ENCODE data around the gene AARS2. TPM values are rescaled to one million over a fixed set of nuclear protein-coding genes. Genes with fewer than 3 reads are reported as not detected.
"Not testable (repeated sequence)": the region's sequence is repeated elsewhere in the genome, so short reads cannot be mapped to it uniquely, and the experiment has no call there.

AARS2 gene
- total RNA-seq, 6 donors from 2014 or later = 11.1 to 23.0 (median 12.0) TPM

DNA sequence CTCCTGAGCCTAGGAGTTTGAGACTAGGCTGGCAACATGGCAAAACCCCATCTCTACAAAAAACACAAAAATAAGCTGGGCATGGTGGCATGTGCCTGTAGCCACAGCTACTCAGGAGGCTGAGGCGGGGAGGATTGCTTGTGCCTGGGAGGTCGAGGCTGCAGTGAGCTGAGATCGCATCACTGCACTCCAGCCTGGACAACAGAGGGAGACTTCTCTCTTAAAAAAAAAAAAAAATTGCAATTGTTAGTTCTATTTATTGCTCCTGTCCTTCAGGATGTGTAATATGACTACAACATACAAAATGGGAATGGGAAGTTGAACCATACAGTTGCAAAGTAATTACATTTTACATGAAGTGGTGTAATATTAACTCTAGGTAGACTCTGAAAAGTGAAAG is 8.1 kb upstream of the AARS2 start:
- Histone ChIP-seq H3K4me1 (no peaks in the 10 kb centered on the region), H3K36me3 (no peaks in the 10 kb centered on the region), H3K27me3 (no peaks in the 10 kb centered on the region), H3K9me3 (no peaks in the 10 kb centered on the region), H3K4me3 (no peak overlapping the region), H3K27ac (no peak overlapping the region)
- DNase-seq (no peak), ATAC-seq (ENCODE audit: low FRiP score in 2 of 2) (no peak)
- no peak for TF ChIP-seq POLR2AphosphoS5 (IDR thresholded peaks at IDR 0.05)
- TF ChIP-seq EP300 (IDR thresholded peaks at IDR 0.05) = no peak
- TF ChIP-seq, protein P1, sequence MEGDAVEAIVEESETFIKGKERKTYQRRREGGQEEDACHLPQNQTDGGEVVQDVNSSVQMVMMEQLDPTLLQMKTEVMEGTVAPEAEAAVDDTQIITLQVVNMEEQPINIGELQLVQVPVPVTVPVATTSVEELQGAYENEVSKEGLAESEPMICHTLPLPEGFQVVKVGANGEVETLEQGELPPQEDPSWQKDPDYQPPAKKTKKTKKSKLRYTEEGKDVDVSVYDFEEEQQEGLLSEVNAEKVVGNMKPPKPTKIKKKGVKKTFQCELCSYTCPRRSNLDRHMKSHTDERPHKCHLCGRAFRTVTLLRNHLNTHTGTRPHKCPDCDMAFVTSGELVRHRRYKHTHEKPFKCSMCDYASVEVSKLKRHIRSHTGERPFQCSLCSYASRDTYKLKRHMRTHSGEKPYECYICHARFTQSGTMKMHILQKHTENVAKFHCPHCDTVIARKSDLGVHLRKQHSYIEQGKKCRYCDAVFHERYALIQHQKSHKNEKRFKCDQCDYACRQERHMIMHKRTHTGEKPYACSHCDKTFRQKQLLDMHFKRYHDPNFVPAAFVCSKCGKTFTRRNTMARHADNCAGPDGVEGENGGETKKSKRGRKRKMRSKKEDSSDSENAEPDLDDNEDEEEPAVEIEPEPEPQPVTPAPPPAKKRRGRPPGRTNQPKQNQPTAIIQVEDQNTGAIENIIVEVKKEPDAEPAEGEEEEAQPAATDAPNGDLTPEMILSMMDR (IDR thresholded peaks at IDR 0.05) = no peak
- TF ChIP-seq POLR2A (IDR thresholded peaks at IDR 0.05) = no peak
- WGBS, 2 donors = 76 to 94% methylated on average over 3 of the region's 3 CpGs

DNA sequence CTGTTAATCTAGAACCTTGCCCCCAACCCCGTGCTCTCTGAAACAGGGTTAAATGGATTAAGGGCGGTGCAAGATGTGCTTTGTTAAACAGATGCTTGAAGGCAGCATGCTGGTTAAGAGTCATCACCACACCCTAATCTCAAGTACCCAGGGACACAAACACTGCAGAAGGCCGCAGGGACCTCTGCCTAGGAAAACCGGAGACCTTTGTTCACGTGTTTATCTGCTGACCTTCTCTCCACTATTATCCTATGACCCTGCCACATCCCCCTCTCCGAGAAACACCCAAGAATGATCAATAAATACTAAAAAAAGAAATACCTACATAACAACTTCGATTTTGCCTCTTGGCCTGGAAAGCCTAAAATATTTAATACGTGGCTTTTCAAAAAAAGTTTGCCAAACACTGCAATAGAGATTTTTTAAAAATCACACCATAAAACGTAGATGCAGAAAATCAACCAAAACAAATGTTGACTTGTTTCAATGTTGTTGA is 4.0 kb upstream of the AARS2 start:
- H3K4me3 ChIP-seq; ATAC-seq (ENCODE audit: low FRiP score in 2 of 2); H3K9me3 ChIP-seq; DNase-seq; H3K27ac ChIP-seq; H3K4me1 ChIP-seq; H3K27me3 ChIP-seq; H3K36me3 ChIP-seq: not testable (repeated sequence)
- WGBS, 2 donors = 68 to 71% methylated on average over 9 of the region's 9 CpGs

DNA sequence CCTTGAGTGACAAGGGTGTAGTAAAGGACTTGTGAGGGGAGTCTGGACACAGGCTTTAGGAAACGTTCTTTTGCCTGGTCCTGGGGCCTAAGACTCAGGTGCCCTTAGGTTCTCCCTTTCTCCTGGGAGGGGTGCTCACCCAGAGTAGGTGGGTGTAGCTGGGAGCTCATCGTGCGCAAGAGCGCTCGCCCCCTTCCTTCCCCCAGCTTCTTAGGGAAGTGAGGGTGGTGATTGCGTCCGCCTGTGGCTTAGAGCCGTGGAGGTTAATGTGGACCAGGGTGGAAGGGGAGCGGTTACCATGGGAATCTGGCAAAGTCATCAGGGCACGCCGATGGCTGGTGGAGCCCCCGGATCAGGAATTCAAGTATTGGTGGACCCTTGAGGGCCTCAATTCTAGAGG is 3.3 kb upstream of the AARS2 start:
- Histone ChIP-seq H3K4me1 (peaks cover 6 to 13% (median 12%) of the 10 kb centered on the region in 4 donors), H3K27ac (no peak overlapping the region), H3K36me3 (peaks cover 0 to 2% (median 0%) of the 10 kb centered on the region in 4 donors), H3K4me3 (no peak overlapping the region), H3K9me3 (no peaks in the 10 kb centered on the region), H3K27me3 (no peaks in the 10 kb centered on the region)
- DNase-seq (no peak), ATAC-seq (ENCODE audit: low FRiP score in 2 of 2) (no peak)
- no peak for TF ChIP-seq POLR2AphosphoS5 (IDR thresholded peaks at IDR 0.05)
- TF ChIP-seq POLR2A (IDR thresholded peaks at IDR 0.05) = no peak
- TF ChIP-seq, protein P1 (IDR thresholded peaks at IDR 0.05) = no peak
- TF ChIP-seq EP300 (IDR thresholded peaks at IDR 0.05) = no peak
- 64 to 72% methylated on average over 12 of the region's 12 CpGs for WGBS, 2 donors

DNA sequence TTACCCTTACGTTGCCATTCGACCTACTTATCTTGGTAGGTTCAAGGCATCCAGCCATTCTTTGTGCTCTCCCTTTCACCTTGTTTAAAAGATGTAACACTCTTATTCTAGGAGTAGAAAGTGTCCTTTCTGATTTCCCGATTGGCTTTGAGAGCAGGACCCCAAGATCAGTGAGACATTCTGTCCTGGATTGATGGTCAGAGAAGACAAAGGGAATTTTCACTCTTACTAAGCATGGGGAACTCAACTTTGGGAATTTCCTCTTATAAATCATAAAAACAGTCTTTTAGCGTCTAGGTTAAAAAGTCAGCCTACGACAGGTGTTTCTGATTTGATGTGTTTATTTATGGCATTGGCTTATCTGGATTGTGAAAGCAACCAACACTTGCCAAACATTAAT is 2.8 kb upstream of the AARS2 start:
- WGBS, 2 donors = 65 to 78% methylated on average over 5 of the region's 5 CpGs
- Histone ChIP-seq H3K27ac (no peak overlapping the region), H3K36me3 (peaks cover 1 to 7% (median 4%) of the 10 kb centered on the region in 4 donors), H3K4me3 (no peak overlapping the region), H3K27me3 (no peaks in the 10 kb centered on the region), H3K9me3 (no peaks in the 10 kb centered on the region), H3K4me1 (peaks cover 6 to 13% (median 12%) of the 10 kb centered on the region in 4 donors)
- TF ChIP-seq, protein P1 (IDR thresholded peaks at IDR 0.05) = no peak
- TF ChIP-seq POLR2A (IDR thresholded peaks at IDR 0.05) (no peak), EP300 (IDR thresholded peaks at IDR 0.05) (no peak), POLR2AphosphoS5 (IDR thresholded peaks at IDR 0.05) (no peak)
- ATAC-seq (ENCODE audit: low FRiP score in 2 of 2) = no peak
- DNase-seq = no peak

DNA sequence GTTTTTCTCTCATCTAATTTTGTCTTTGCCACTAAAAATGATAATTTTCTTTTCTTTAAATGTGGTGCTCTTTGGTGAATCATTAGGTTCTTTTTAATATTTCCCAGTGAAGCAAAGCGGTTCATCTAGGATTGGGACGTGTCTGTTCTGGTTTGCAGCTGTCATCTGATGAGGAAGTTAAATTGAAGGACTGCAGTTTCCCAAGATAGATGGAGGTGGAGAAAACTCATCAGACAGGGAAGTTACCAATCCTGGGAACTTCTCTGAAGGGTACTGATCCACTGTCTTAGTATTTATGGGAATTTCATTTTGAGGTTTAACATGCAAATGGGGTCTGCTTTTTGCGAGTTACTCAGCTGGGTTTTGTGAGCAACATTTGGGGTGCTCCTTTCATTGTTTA is 2.4 kb upstream of the AARS2 start:
- peaks cover 6 to 13% (median 12%) of the 10 kb centered on the region in 4 donors for H3K4me1 ChIP-seq
- no peak overlapping the region for H3K4me3 ChIP-seq
- H3K9me3 ChIP-seq = no peaks in the 10 kb centered on the region
- DNase-seq = no peak
- WGBS, 2 donors = 59 to 75% methylated on average over 3 of the region's 3 CpGs
- H3K36me3 ChIP-seq = peaks cover 3 to 11% (median 8%) of the 10 kb centered on the region in 4 donors
- peak in 1 of 2 donors; percentile 25 for ATAC-seq (ENCODE audit: low FRiP score in 2 of 2)
- TF ChIP-seq, protein P1 (IDR thresholded peaks at IDR 0.05) = no peak
- no peak for TF ChIP-seq POLR2AphosphoS5 (IDR thresholded peaks at IDR 0.05)
- TF ChIP-seq EP300 (IDR thresholded peaks at IDR 0.05) = no peak
- no peak for TF ChIP-seq POLR2A (IDR thresholded peaks at IDR 0.05)
- H3K27ac ChIP-seq = no peak overlapping the region
- H3K27me3 ChIP-seq = no peaks in the 10 kb centered on the region

DNA sequence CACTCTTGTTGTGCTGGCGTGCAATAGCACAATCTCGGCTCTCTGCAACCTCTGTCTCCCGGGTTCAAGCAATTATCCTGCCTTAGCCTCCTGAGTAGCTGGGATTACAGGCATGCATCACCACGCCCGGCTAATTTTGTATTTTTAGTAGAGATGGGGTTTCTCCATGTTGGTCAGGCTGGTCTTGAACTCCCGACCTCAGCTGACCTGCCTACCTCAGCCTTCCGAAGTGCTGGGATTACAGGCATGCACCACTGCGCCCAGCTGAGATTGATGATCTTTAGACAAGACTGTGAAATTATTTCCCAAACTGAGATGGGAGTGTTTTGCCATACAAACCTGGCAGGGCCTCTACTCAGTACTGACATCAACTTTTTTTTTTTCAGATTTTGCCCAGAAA is 1.5 kb upstream of the AARS2 start:
- H3K36me3 ChIP-seq = peaks cover 8 to 20% (median 16%) of the 10 kb centered on the region in 4 donors
- peaks cover 6 to 13% (median 12%) of the 10 kb centered on the region in 4 donors for H3K4me1 ChIP-seq
- H3K27ac ChIP-seq; H3K4me3 ChIP-seq; H3K9me3 ChIP-seq; ATAC-seq (ENCODE audit: low FRiP score in 2 of 2); H3K27me3 ChIP-seq; DNase-seq: not testable (repeated sequence)
- WGBS, 2 donors = 90 to 94% methylated on average over 8 of the region's 8 CpGs

Measured in upper lobe of left lung (tissue), 6 donors.